ENCODE results near the gene KIF16B. TPM values are rescaled to one million over a fixed set of nuclear protein-coding genes. Genes with fewer than 3 reads are reported as not detected.

The KIF16B gene
- total RNA-seq, 4 donors from 2014 or later = 22.2 to 59.2 (median 31.4) TPM

DNA sequence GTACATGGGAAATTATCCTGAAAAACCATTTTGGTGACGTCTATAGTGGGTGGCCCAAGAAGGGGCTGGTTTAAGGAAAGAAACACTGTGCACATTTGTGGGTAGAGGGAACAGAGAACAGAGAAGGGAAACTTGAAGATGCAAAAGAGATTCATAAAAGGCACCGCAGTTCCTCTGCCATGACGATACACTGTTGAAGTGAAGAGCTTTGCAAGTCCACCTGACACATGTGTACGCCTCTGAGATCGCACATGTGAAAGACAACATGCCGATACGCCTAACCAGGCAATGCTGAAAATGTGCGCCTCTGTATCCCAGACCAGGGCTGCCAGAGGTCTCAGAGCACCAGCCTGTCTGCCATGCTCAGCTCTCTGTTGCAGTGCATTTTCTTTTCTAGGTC is 180.9 kb downstream of the KIF16B start:
- H3K4me3 ChIP-seq (ENCODE audit: low read depth, poor library complexity, severe bottlenecking) = no peak overlapping the region
- 92% methylated on average over 8 of the region's 8 CpGs for WGBS, 2 donors
- intact Hi-C loops (cut with DNase I; ENCODE audit: low total_unique reads) = no loop called here
- DNase-seq (ENCODE audit: low spot score in 2 of 2) = no peak
- no peak for TF ChIP-seq POLR2A (IDR thresholded peaks at IDR 0.05)
- TF ChIP-seq, protein P1, sequence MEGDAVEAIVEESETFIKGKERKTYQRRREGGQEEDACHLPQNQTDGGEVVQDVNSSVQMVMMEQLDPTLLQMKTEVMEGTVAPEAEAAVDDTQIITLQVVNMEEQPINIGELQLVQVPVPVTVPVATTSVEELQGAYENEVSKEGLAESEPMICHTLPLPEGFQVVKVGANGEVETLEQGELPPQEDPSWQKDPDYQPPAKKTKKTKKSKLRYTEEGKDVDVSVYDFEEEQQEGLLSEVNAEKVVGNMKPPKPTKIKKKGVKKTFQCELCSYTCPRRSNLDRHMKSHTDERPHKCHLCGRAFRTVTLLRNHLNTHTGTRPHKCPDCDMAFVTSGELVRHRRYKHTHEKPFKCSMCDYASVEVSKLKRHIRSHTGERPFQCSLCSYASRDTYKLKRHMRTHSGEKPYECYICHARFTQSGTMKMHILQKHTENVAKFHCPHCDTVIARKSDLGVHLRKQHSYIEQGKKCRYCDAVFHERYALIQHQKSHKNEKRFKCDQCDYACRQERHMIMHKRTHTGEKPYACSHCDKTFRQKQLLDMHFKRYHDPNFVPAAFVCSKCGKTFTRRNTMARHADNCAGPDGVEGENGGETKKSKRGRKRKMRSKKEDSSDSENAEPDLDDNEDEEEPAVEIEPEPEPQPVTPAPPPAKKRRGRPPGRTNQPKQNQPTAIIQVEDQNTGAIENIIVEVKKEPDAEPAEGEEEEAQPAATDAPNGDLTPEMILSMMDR (IDR thresholded peaks at IDR 0.05) = no peak

DNA sequence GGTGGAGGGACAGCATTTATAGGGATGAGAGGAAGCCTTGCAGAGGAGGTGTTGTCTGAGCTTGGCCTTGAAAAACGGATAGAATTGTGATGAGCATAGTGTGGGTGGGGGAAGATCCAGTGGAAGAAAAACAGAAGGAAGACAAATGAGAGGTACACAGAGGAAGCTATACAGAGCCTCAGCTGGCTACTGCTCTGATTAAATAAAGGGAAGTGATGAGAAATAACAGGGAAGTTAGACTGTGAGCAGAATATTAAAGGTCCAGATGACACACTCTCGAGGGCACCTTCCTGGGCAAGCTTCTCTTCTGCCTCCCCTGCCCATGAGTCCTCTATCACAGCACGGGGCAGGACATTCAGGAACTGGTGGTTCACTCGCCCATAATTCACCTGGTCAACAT is 182.3 kb downstream of the KIF16B start:
- no peak overlapping the region for H3K4me3 ChIP-seq (ENCODE audit: low read depth, poor library complexity, severe bottlenecking)
- no peak for DNase-seq (ENCODE audit: low spot score in 2 of 2)
- intact Hi-C loops (cut with DNase I; ENCODE audit: low total_unique reads) = no loop called here
- 87 to 93% methylated on average over 4 of the region's 4 CpGs for WGBS, 2 donors
- TF ChIP-seq, protein P1 (IDR thresholded peaks at IDR 0.05) = no peak
- TF ChIP-seq POLR2A (IDR thresholded peaks at IDR 0.05) = no peak

DNA sequence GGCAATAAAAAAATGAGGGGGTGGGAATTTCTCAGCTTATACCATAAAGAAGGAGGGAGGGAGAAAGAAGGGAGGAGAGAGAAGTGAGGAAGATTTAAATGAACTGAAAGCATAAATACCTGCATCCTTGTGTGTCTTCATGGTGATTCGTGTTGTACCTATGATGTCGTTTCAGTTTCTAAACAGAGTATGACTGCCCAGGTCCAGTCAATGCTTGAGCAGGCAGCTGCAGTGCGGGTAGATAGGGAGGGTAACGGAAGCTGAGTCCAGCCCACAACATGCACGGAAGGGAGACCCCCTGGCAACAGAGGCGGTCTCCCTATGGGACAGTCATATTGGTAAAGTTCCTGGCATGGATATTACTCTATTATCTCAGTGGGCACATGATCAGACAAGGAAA is 184.5 kb downstream of the KIF16B start:
- no peak overlapping the region for H3K4me3 ChIP-seq (ENCODE audit: low read depth, poor library complexity, severe bottlenecking)
- intact Hi-C loops (cut with DNase I; ENCODE audit: low total_unique reads) = no loop called here
- no peak for DNase-seq (ENCODE audit: low spot score in 2 of 2)
- no peak for TF ChIP-seq POLR2A (IDR thresholded peaks at IDR 0.05)
- TF ChIP-seq, protein P1 (IDR thresholded peaks at IDR 0.05) = no peak
- 97 to 98% methylated on average over 6 of the region's 6 CpGs for WGBS, 2 donors

DNA sequence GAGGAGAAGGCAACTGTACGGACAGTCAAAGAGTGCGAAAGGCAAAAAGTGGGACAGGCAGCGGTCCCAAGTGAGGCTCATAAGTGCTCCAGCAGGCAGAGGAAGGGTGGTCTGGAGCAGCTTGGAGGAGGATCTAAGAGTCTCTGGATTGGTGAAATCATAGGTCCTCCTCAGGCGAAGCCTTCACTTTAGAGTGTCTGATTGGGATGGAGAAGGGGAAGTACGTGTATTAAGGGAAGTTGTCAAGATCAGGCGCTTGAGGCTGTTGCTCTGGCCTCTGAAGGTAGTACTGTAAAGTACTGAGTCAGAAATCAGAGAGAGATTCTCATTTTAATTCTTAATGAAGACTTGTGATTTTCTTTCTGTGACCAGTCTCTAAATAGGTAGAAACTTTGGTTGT is 185.6 kb downstream of the KIF16B start:
- no peak for TF ChIP-seq POLR2A (IDR thresholded peaks at IDR 0.05)
- TF ChIP-seq, protein P1 (IDR thresholded peaks at IDR 0.05) = no peak
- DNase-seq (ENCODE audit: low spot score in 2 of 2) = no peak
- WGBS, 2 donors = 77 to 92% methylated on average over 6 of the region's 6 CpGs
- intact Hi-C loops (cut with DNase I; ENCODE audit: low total_unique reads) = no loop called here
- no peak overlapping the region for H3K4me3 ChIP-seq (ENCODE audit: low read depth, poor library complexity, severe bottlenecking)

DNA sequence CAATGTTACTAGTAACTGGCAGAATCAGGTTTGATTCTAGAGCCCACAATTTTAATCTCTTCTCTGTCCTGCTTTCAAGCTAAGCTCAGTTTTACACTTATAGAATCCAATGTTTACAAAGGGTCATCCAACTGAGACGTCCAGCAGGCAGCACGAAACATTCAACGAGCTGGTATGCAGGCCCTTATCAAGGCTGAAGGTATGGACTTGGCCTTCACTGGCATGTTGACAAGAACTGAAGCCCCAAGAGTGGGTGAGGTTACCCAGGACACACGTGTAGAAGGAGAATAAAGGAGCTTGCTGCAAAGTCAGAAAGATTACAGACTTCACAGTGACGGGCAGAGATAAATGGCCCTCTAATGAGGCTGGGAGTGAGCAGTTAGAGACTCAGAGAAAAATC is 187.4 kb downstream of the KIF16B start:
- no peak for DNase-seq (ENCODE audit: low spot score in 2 of 2)
- no peak for TF ChIP-seq POLR2A (IDR thresholded peaks at IDR 0.05)
- TF ChIP-seq, protein P1 (IDR thresholded peaks at IDR 0.05) = no peak
- WGBS, 2 donors = 81 to 88% methylated on average over 5 of the region's 5 CpGs
- intact Hi-C loops (cut with DNase I; ENCODE audit: low total_unique reads) = no loop called here
- H3K4me3 ChIP-seq (ENCODE audit: low read depth, poor library complexity, severe bottlenecking) = no peak overlapping the region

DNA sequence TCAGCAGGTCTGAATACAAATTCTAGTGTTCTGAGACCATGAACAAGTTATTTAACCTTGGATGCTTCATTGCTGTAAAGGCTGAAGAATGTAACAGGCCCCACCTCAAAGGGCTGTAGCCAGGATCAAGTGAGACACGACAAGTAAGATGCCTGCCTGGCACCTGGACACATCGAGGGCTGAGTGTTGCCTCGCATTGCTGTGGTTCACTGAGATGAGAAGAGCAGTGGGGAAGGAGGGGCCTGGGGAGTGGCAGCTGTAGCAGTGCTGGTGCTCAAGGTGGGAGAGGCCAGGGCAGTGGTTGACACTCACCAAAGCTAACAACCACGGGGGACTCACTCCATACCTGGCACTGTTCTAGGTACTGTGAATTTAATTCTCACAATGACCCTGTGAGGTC is 187.8 kb downstream of the KIF16B start:
- WGBS, 2 donors = 74 to 84% methylated on average over 4 of the region's 4 CpGs
- no peak overlapping the region for H3K4me3 ChIP-seq (ENCODE audit: low read depth, poor library complexity, severe bottlenecking)
- no peak for TF ChIP-seq POLR2A (IDR thresholded peaks at IDR 0.05)
- TF ChIP-seq, protein P1 (IDR thresholded peaks at IDR 0.05) = no peak
- intact Hi-C loops (cut with DNase I; ENCODE audit: low total_unique reads) = no loop called here
- no peak for DNase-seq (ENCODE audit: low spot score in 2 of 2)

Data from lower leg skin (tissue), 4 donors.